ENCODE results near the gene ANKRD10.

The ANKRD10 gene

DNA sequence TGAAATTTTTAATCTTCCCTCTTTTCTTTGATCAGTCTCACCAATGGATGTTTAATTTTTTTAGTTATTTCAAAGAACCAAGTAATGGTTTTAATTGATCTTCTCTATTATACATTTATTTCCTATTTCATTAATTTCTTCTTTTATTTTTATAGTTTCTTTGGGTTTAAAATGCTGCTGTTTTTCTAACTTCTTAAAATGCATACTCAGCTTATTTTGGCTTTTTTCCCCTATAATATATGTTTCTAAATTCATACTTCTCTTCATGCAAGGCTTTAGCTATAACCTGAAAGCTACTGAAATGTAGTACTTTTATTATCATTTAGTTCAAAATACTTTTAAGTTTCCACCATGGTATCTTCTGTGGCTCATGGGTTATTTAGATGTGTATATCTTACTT is 53.9 kb downstream of the ANKRD10 start:
- ATAC-seq (ENCODE audit: insufficient read depth, low read depth) = no peak
- H3K4me3 ChIP-seq (ENCODE audit: low read depth in 1 of 2, low read length in 2 of 2) = no peak overlapping the region
- DNase-seq = no peak
- H3K4me1 ChIP-seq (ENCODE audit: insufficient read depth, low read length) = no peaks in the 10 kb centered on the region
- no peak overlapping the region for H3K9ac ChIP-seq (ENCODE audit: low read depth, low read length)
- H3K36me3 ChIP-seq (ENCODE audit: insufficient read depth, low read length) = no peaks in the 10 kb centered on the region
- H2AFZ ChIP-seq (ENCODE audit: low read depth, low read length) = no peak overlapping the region
- peaks cover 7% of the 10 kb centered on the region for H3K9me3 ChIP-seq (ENCODE audit: insufficient read depth, low read length, severe bottlenecking)
- H3K4me2 ChIP-seq (ENCODE audit: insufficient read depth, low read length) = no peak overlapping the region
- TF ChIP-seq EZH2 (IDR thresholded peaks at IDR 0.05; ENCODE audit: borderline replicate concordance, low read depth, low read length, severe bottlenecking) = no peak
- TF ChIP-seq, protein P1, sequence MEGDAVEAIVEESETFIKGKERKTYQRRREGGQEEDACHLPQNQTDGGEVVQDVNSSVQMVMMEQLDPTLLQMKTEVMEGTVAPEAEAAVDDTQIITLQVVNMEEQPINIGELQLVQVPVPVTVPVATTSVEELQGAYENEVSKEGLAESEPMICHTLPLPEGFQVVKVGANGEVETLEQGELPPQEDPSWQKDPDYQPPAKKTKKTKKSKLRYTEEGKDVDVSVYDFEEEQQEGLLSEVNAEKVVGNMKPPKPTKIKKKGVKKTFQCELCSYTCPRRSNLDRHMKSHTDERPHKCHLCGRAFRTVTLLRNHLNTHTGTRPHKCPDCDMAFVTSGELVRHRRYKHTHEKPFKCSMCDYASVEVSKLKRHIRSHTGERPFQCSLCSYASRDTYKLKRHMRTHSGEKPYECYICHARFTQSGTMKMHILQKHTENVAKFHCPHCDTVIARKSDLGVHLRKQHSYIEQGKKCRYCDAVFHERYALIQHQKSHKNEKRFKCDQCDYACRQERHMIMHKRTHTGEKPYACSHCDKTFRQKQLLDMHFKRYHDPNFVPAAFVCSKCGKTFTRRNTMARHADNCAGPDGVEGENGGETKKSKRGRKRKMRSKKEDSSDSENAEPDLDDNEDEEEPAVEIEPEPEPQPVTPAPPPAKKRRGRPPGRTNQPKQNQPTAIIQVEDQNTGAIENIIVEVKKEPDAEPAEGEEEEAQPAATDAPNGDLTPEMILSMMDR (IDR thresholded peaks at IDR 0.05; ENCODE audit: borderline replicate concordance, extremely low read depth, low read length, poor library complexity, severe bottlenecking) = no peak
- no peak overlapping the region for H3K27ac ChIP-seq (ENCODE audit: low read length)
- H4K20me1 ChIP-seq (ENCODE audit: insufficient read depth, low read length) = no peaks in the 10 kb centered on the region
- no peaks in the 10 kb centered on the region for H3K79me2 ChIP-seq (ENCODE audit: insufficient read depth, low read length)
- peaks cover 5% of the 10 kb centered on the region for H3K27me3 ChIP-seq (ENCODE audit: insufficient read depth, low read length, poor library complexity)

GRCh38 chr13:110856942-110857835 is 57.7 kb downstream of the ANKRD10 start:
- H3K4me2 ChIP-seq (ENCODE audit: insufficient read depth, low read length) = no peak overlapping the region
- H4K20me1 ChIP-seq (ENCODE audit: insufficient read depth, low read length) = no peaks in the 10 kb centered on the region
- H3K9ac ChIP-seq (ENCODE audit: low read depth, low read length) = no peak overlapping the region
- H3K27me3 ChIP-seq (ENCODE audit: insufficient read depth, low read length, poor library complexity) = peaks cover 4% of the 10 kb centered on the region
- H3K9me3 ChIP-seq (ENCODE audit: insufficient read depth, low read length, severe bottlenecking) = peaks cover 8% of the 10 kb centered on the region
- H3K36me3 ChIP-seq (ENCODE audit: insufficient read depth, low read length) = no peaks in the 10 kb centered on the region
- DNase-seq (no peak), ATAC-seq (ENCODE audit: insufficient read depth, low read depth) (peak; percentile 40; the same call in 2 of the 3 replicates)
- TF ChIP-seq EZH2 (IDR thresholded peaks at IDR 0.05; ENCODE audit: borderline replicate concordance, low read depth, low read length, severe bottlenecking) = no peak
- TF ChIP-seq, protein P1 (IDR thresholded peaks at IDR 0.05; ENCODE audit: borderline replicate concordance, extremely low read depth, low read length, poor library complexity, severe bottlenecking) = no peak
- H3K4me3 ChIP-seq (ENCODE audit: low read depth in 1 of 2, low read length in 2 of 2) = no peak overlapping the region
- no peaks in the 10 kb centered on the region for H3K4me1 ChIP-seq (ENCODE audit: insufficient read depth, low read length)
- H2AFZ ChIP-seq (ENCODE audit: low read depth, low read length) = no peak overlapping the region
- H3K27ac ChIP-seq (ENCODE audit: low read length) = no peak overlapping the region
- no peaks in the 10 kb centered on the region for H3K79me2 ChIP-seq (ENCODE audit: insufficient read depth, low read length)

- DNase-seq = no peak
- no peak overlapping the region for H2AFZ ChIP-seq (ENCODE audit: low read depth, low read length)
These were observed 59.5 kb downstream of the ANKRD10 start for GRCh38 chr13:110855363-110855762.

More at GRCh38 chr13:110855363-110855762, 59.5 kb downstream of the ANKRD10 start:
- Histone ChIP-seq H3K27me3 (ENCODE audit: insufficient read depth, low read length, poor library complexity) (peaks cover 12% of the 10 kb centered on the region), H3K9ac (ENCODE audit: low read depth, low read length) (no peak overlapping the region), H3K4me3 (ENCODE audit: low read depth in 1 of 2, low read length in 2 of 2) (no peak overlapping the region), H3K9me3 (ENCODE audit: insufficient read depth, low read length, severe bottlenecking) (peaks cover 8% of the 10 kb centered on the region), H3K79me2 (ENCODE audit: insufficient read depth, low read length) (no peaks in the 10 kb centered on the region), H3K36me3 (ENCODE audit: insufficient read depth, low read length) (no peaks in the 10 kb centered on the region), H3K4me2 (ENCODE audit: insufficient read depth, low read length) (no peak overlapping the region), H4K20me1 (ENCODE audit: insufficient read depth, low read length) (no peaks in the 10 kb centered on the region), H3K4me1 (ENCODE audit: insufficient read depth, low read length) (no peaks in the 10 kb centered on the region), H3K27ac (ENCODE audit: low read length) (no peak overlapping the region)
- TF ChIP-seq, protein P1 (IDR thresholded peaks at IDR 0.05; ENCODE audit: borderline replicate concordance, extremely low read depth, low read length, poor library complexity, severe bottlenecking) = no peak
- TF ChIP-seq EZH2 (IDR thresholded peaks at IDR 0.05; ENCODE audit: borderline replicate concordance, low read depth, low read length, severe bottlenecking) = no peak
- ATAC-seq (ENCODE audit: insufficient read depth, low read depth) = no peak
